NCI-H146 (cell line): ENCODE measurements around the gene CALN1.
"Not testable (repeated sequence)": the region's sequence is repeated elsewhere in the genome, so short reads cannot be mapped to it uniquely, and the experiment has no call there.

Experiments used
- DNase-seq: peaks from one replicate; lab custom pipeline; 2025; lab: John Stamatoyannopoulos, UW

CALN1 gene

DNA sequence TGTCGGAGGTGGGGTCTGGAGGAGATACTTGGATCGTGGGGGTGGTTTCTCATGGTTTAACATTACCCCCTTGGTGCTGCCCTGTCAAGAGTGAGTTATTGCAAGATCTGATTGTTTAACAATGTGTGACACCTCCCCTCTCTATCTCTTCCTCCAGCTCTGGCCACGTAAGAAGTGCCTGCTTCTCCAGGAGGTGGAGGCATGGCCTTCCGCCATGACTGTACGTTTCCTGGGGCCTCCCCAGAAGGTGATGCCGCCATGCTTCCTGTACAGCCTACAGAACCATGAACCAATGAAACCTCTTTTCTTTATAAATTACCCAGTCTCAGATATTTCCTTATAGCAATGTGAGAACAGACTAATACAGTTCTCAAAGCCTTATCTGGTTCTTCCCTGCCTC is 547.0 kb downstream of the CALN1 start:
- no peak for DNase-seq

DNA sequence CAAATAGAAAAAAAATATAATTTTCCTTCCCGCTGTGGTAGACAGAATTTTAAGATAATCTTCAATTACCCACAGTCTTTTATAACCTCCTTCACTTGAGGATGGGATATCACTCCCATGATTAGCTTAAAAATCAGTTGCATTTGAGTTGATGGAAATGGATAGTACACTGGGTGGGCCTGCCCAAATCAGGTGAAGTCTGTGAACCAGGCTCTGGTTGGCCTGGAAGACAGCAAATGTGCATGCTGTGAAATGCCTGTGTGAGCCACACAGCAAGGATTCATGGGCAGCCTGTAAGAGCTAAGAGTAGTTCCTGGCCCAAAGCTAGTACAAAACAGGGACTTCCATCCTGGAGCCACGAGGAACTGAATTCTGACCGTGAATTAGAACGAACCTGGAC is 548.0 kb downstream of the CALN1 start:
- no peak for DNase-seq

DNA sequence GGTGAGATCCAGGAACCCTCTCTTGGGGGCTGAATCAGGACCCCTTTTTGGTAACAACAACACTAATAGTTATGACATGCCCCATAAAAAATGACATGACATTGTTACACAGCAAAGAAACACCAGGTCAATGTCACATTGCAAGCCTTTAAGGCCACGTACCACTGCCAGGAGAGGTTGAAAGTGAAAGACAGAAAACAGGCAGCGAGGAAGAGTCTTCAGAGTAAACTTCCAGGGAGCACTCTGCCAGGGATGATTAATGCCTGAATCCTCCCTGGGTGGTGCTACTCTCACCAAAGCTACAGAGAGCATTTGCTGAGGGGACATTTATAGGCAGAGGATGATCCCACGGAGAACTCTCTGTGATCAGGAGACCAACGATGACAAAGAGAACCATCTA is 551.6 kb downstream of the CALN1 start:
- DNase-seq, result no peak

DNA sequence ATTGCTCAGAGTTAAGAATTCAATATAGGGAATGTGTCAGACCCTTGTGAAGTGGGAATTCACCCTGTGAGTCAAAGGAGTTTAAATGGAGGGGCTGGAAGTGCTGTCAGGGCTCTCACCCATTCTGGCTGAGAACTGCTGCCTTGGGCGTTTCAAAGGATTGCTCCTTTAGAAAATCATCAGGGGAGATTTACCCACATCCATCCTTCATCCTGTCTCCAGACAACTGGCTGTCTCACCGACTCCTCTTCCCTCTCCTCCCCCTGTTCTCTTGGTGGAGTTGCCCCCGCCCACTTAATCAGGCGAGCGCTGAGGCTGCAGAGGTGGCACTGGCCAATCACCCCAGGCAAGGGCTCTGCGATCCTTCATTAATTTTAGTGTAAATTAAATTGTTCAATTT is 554.8 kb downstream of the CALN1 start:
- no peak for DNase-seq

DNA sequence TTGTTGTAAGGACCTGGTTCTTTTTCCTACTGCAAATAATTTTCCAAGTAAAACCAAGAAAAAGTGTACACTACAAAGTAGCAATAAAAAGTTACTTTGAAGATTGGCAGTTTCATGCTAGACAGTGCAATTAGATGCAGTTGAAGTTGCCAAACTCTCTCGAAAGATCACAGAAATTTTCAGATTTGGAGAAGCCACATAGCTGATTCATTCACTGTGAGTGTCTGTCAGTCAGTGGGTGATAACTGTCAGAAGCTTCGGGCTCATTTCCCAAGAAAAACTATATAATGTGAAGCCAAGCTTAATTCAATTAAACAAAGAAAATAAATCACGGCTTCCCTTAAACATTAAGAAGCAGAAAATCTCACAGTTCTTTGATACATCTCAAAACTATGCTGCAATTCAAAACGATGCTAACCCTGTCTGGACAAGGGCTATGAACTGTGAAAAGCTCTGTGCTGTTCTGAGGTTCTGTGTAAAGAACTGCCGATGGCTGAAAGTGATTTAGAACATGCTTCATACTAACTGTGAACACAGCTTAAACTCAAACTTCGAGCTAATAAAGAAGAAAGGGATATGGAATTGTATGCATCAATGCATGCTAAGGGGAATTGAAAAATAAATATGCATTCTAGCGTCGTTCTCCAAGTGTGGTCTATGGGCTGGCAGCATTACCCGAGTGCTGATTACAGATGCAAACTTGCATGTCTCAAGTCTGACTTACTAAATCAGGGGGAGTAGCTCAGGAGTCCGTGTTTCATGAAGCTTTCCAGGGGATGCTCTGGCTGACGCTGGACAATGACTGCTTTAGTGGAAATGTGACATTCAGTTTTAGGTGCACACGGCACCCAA is 557.4 kb downstream of the CALN1 start:
- DNase-seq, result no peak

DNA sequence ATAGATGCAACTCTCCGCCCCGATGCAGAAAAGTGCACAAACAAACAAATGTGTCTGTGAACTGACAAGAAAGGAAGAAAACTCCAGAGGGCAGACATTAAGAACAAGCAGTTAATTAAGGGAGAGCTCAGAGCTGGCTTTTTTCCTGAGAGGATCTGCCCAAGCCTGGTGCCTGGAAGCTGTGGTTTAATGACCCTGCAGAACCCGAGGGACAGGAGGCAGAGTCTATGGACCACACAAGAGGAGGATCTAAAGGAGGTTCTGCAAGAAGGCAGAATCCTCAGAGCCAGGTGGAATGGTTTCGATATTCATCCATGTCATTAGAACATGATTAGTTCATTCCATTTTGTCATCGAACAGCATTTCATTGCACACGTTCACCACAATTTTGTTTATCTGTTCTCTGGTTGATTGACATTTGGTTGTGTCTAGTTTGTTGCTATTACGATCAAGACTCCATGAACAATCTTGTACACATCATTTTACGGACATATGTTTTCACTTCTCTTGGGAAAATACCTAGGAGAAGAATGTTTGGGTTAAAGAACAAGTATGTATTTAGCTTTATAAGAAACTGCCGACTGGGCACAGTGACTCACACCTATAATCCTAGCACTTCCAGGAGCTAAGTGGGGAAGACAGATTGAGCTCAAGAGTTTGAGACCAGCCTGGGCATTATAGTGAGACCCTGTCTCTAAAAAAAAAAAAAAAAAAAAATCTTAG is 560.2 kb downstream of the CALN1 start:
- DNase-seq, result no peak

DNA sequence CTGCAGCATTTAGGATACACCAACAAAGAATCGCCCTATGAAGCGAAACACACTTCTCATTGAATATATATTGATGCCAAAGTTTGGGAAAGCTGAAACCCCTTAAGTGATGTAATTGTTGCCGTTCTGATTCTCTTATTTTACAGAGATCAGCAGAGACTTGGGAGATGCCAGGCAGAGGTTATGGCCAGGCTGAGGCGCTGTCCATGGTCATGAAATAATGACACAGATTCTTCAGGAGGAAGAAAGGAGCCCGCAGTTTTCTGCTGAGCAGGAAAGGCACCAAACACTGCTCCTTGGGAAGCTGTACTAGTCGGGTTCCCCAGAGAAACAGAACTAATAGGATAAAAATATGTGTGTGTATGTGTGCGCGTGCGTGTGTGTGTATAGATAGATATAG is 566.0 kb downstream of the CALN1 start:
- no peak for DNase-seq

DNA sequence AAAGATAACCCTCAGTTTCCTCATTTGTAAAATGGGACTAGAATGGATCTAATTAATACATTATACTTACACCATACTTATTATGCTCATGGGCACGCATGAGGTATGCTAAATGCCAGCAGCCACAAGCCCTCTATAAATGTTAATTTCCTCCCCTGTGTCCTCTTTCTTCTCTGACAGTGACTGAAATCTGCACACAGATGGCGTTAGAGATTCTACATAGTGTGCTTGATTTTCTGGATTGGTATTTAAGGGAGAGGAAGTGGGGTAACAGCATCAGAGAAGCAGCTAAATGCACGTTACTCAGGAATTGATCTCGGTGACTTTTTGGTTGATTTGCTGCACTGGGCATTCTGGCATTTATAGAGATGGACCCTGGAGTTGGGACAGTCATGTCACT is 568.5 kb downstream of the CALN1 start:
- DNase-seq, result no peak

DNA sequence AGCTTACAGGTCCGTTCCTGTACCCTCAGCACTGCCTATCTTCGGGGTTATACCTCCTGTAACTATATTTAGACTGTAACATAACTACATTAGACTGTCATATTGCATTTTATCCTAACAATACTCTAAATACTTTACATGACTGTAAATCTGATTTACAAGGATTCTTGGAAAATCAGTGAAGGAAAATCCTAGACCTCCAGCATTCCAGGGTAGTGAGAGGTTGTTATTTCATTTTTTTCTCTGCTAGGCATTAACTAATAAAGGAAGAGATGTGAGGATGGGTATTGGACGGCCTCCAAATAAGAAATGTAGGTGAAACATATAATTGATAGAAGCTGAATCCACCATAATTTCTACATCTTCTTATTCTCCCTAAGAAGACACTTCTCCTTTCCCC is 569.4 kb downstream of the CALN1 start:
- no peak for DNase-seq

DNA sequence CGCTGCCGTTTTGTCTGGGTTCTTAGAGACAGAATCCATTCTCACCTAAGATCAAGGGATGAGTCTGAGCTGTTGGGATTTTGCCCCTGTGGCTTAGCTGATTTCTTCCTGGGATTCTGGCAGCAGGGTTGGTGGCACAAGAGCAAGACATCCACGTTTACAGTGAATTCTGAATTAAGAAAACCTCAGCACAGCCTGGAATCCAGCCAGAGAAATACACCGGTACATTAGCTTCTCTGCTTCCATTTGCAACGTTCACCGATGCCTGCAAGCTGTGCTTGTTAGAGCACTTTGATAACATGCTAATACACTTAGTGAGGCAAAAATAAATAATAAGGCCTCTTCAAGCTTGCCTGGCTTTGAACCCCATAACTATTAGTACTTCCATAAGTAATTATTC is 569.8 kb downstream of the CALN1 start:
- DNase-seq, result no peak

DNA sequence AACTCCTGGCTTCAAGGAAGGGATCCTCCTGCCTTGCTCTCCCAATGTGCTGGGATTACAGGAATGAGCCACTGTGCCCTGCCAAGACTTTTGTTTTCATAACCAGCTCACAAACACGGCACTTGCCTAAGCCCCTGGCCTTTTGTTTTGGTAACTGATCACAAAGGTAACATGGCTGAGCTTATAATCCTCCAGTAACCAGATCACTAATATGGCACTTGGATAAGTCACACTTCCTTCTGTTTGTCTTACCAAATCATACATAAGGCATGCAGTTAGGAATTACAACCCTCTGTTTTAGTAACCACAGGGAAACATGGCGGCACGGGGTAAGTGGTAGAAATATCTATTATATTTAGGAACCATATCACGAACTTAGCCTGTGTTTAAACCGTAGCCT is 577.1 kb downstream of the CALN1 start:
- DNase-seq, result no peak

DNA sequence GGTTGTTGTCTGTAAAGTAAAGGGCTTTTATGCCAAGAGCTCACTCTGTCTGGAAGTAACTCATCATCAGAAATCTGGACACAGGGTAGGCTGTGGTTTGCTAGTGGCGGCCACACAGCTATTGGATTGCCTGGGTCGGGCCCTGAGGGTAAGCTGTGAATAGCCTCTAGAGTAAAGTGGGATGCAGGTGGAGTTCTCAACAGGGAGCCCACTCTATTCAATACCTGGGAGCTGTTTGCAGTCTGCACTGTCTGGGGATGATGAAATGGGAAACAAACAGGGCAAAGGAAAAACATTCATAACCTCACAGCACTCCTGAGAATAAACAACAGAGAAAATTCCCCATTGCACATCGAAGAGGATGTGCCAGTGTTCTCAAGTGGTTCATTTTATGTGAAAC is 582.6 kb downstream of the CALN1 start:
- peak; percentile 80 for DNase-seq

DNA sequence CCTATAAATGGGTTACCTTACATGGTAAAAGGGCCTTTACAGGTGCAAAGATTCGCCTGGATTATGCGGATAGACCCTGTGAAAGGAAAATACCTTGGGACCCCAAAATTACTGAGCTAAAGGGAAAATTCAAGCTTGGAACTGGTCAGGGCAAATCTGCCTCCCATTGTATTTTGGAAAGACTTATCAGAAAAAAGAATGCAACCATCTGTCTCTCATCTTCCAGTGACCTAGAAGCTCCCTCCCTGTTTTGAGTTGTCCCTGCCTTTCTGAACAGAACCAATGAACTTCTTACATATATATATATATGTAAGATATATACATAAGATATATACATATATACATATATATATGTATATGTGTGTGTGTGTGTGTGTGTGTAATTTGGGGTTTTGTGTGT is 583.8 kb downstream of the CALN1 start:
- DNase-seq, result no peak

DNA sequence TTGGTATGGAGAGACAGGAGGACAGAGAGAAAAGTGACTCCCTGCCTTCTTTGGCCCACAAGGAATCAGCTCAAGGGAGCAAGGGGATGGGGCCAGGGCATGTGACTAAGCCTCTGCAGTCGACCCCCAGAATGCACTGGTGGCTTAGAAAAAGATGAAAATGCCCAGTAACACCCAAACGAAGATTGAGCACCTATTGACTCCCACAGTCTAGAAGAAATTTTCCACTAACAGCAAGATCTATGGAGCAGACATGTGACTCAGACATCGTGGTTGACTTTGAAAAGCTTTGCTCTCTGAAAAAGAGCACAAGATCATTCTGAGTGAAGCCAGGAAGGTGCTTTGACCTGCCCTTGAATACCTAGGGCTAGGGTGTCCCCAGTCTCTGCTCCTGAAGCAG is 586.0 kb downstream of the CALN1 start:
- no peak for DNase-seq

DNA sequence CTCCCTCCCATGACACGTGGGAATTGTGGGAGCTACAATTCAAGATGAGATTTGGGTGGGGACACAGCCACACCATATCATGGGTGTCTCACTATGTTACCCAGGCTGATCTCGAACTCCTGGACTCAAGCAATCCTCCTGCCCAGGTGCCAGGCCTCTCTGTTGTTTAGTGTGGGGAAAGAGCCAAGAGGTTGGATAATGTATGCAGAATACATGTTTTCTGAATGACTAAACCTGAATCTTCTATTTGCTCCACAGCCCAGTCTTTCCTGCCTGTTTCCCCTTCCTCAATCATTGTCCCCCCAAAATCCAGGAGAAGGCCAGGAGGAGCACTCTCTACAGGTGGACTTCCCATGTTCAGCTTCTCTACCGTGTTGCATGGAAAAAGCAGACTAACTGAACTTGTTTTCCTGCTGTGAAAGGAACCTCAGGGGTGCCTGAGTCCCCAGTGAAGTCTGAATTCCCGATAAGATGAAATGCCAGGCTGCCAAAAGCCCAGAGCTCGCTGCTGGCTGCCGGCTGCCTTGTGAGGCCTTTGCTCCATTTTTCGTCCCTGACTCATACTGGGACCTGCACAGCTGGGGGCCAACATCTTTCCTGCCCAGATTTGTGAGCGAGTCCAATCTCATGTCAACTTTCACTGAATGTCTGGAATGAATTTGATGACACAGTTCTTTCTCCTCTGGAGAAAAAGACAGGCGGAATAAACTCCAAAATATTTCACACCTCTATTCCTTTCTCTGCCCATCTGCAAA is 588.0 kb downstream of the CALN1 start:
- no peak for DNase-seq

DNA sequence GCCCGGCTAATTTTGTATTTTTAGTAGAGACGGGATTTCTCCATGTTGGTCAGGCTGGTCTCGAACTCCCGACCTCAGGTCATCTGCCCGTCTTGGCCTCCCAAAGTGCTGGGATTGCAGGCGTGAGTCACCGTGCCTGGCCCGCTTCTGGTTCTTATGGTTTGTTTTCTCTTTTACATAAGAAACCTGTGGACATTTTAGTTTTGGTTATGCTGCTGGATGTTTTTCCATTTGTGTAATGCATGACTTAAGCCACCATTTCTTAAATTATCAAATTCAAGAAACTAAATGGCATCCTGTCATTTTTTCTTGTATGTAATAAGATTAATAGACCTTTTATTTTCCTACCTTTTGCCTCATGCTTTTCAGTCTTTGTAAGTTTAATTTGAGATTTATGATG is 589.7 kb downstream of the CALN1 start:
- DNase-seq, result not testable (repeated sequence)

DNA sequence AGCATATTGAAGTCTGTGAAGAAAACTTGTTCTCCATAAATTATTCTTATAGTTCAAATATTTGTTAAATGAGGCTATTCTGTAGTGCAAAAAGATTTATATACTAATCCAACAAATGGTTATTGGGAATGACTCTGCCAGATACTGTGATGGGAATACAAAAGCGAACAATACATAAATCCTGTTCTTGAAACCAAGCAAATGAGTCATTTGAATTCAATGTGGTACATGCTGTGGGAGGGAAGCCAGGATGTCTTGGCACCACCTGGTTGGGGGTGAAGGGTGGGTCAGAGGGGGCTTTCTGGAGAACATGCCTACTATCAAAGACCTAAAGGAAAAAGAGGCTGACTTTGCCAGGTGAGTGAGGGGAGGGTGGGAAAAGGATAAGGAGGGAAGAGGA is 594.2 kb downstream of the CALN1 start:
- no peak for DNase-seq

DNA sequence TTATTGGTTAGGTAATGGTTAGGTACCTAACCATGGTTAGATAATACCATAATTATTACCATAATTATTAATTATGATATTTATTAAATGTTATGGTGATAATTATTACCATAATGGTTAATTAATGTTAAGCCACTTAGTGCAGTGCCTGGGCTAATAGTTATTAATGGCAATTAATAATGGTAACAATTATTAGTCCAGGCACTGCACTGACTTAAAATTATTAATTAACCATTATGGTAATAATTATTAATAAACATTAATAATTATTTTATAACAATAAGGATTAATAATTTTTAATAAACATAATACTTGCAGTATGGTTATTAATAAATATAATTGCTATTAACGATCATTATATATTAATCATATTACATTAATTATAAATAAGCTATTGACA is 604.0 kb downstream of the CALN1 start:
- no peak for DNase-seq

DNA sequence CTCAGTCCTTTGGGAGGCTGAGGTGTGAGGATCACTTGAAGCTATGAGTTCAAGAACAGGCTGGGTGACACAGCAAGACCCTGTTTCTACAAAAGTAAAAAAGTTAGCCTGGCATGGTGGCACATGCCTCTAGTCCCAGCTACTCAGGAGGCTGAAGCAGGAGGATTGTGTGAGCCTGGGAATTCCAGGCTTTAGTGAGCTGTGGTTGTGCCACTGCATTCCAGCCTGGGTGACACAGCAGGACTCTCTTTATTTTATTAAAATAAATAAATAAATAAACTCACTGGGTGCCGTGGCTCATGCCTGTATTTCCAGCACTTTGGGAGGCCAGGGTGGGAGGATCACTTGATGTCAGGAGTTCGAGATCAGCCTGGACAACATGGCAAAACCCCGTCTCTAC is 607.9 kb downstream of the CALN1 start:
- DNase-seq, result no peak

DNA sequence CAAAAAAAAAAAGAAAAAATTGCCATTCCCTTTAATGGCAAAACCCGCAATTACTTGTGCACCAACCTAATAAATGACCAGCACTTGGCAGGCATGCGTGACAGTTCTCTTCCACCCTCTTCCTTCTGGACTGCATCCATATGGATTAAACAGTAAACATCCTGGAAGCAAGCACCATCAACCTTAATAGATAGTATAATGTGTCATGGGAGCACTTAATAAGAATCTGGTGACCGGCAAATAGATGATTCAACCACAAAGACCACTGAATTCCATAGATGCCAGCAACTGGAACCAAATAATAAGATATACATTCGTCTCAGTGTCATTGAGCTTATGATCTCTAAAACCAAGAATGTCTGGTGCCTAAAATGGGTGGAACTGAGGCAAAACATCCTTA is 610.2 kb downstream of the CALN1 start:
- DNase-seq, result no peak

DNA sequence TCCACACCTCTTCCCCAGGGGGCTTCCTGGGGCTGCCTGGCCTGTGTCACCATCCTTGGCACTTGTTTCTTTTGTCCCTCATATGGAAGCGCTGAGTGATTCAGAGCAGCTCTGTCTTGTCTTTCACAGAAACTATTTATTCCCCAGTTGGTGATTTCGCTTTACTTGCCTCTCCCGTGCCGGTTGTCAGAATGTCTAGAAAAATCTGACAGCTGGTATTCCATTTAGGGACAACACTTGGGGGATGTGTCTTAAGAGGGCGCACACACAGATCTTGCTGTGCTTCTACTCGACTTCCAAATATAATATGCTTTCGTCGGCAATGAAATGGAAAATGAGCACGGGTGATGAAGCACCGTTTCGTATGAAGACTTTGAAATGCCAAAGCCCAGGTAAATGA is 611.8 kb downstream of the CALN1 start:
- DNase-seq, result no peak

DNA sequence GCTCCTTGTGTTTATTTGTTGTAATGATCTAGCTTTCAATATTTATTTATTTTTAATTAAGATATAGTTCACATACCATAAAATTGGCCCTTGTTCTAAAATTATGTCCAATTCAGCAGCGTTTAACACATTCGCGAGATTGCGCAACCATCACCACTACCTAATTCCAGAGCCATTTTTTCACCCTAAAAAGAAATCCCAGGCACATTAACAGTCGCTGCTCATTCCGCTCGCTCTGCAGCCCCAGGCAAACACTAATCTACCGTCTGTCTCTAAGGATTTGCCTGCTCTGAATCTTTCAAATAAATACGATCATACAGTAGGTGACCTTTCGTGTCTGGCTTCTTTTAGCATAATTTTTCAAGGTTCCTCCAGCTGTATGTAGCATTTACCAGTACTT is 616.7 kb downstream of the CALN1 start:
- no peak for DNase-seq

DNA sequence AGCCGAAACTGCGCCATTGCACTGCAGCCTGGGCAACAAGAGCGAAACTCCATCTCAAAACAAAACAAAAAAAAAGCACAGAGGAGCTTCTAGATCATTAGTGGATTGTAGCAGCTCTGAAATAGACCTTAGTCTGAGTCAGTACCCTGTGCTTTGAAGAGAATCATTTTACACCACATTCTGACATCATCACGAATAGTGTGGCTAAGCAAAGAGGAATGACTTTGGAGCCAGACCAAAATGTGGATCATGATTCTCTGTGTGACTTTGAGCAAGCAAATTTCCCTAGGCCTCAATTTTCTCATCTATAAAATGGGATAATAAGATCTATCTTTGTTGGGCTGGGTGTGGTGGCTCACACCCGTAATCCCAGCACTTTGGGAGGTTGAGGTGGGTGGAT is 618.9 kb downstream of the CALN1 start:
- no peak for DNase-seq
